Large intestine (tissue), 3 donors: Measurements from ENCODE around the gene EID3. TPM values are rescaled to one million over a fixed set of nuclear protein-coding genes. Genes with fewer than 3 reads are reported as not detected.

Experiments
- DNase-seq, 2 donors: peaks; one replicate each; pipeline versions ENCODE4 v3.0.0 to v3.0.0-alpha.2; 2013
- H3K27ac ChIP-seq: one replicate; pipeline ENCODE4 v1.5.1; 2013; ENCODE audit warnings: low read length
- H3K27me3 ChIP-seq: 2 replicates; pipeline ENCODE4 v1.6.1; 2013; ENCODE audit warnings: low read length; ENCODE audit not compliant: control insufficient read depth, insufficient read depth
- H3K36me3 ChIP-seq: 2 replicates; pipeline ENCODE4 v1.6.1; 2013; ENCODE audit warnings: low read length; ENCODE audit not compliant: control insufficient read depth, insufficient read depth
- H3K4me1 ChIP-seq: one replicate; pipeline ENCODE4 v1.6.1; 2013; ENCODE audit warnings: low read length; ENCODE audit not compliant: control insufficient read depth, insufficient read depth
- H3K4me3 ChIP-seq: one replicate; pipeline ENCODE4 v1.5.1; 2013; ENCODE audit warnings: low read length
- H3K9me3 ChIP-seq: one replicate; pipeline ENCODE4 v1.6.1; 2013; ENCODE audit warnings: mild to moderate bottlenecking, low read depth, low read length, moderate library complexity; ENCODE audit not compliant: control insufficient read depth
- WGBS: methylation state at CpG from one replicate; pipeline ENCODE4 v1.1.5; 2013; ENCODE audit warnings: low lambda C conversion rate; ENCODE audit not compliant: insufficient coverage; 5-methylcytosine and 5-hydroxymethylcytosine counted together
- polyA plus RNA-seq: library from polyadenylated mRNA; unstranded; fragments of 120-200 nt; gene quantifications from one replicate; pipeline ENCODE4 v1.2.1, GENCODE V29; 2013

EID3 gene
- polyA plus RNA-seq, 1 donor = 2.4 TPM

GRCh38 chr12:104297477-104298113 lies 5.9 kb upstream of the EID3 start:
- DNase-seq = no peak
- no peaks in the 10 kb centered on the region for H3K27me3 ChIP-seq
- H3K4me3 ChIP-seq = no peak overlapping the region
- peaks cover 5% of the 10 kb centered on the region for H3K4me1 ChIP-seq
- H3K36me3 ChIP-seq = peaks cover 22% of the 10 kb centered on the region
- no peaks in the 10 kb centered on the region for H3K9me3 ChIP-seq
- no CpG with 5 or more reads among the region's 10 CpGs for WGBS
- no peak overlapping the region for H3K27ac ChIP-seq

- peaks cover 11% of the 10 kb centered on the region for H3K4me1 ChIP-seq
- H3K4me3 ChIP-seq = no peak overlapping the region
- H3K27me3 ChIP-seq = no peaks in the 10 kb centered on the region
- H3K36me3 ChIP-seq = peaks cover 11% of the 10 kb centered on the region
- H3K27ac ChIP-seq = peak overlapping the region; percentile 31
- peak in 1 of 2 donors; percentile 48 for DNase-seq
- WGBS = 70% methylated on average over 2 of the region's 6 CpGs
- H3K9me3 ChIP-seq = no peaks in the 10 kb centered on the region
Observed at GRCh38 chr12:104299842-104300481, 3.6 kb upstream of the EID3 start.

- peak overlapping the region; percentile 57 for H3K4me3 ChIP-seq
- H3K27ac ChIP-seq = peak overlapping the region; percentile 16
- H3K27me3 ChIP-seq = no peaks in the 10 kb centered on the region
- H3K36me3 ChIP-seq = no peaks in the 10 kb centered on the region
- DNase-seq = no peak
- WGBS = 96% methylated on average over 6 of the region's 10 CpGs
- no peaks in the 10 kb centered on the region for H3K9me3 ChIP-seq
- peaks cover 11% of the 10 kb centered on the region for H3K4me1 ChIP-seq
Observed at GRCh38 chr12:104304261-104305009, 896 bp downstream of the EID3 start.

DNA sequence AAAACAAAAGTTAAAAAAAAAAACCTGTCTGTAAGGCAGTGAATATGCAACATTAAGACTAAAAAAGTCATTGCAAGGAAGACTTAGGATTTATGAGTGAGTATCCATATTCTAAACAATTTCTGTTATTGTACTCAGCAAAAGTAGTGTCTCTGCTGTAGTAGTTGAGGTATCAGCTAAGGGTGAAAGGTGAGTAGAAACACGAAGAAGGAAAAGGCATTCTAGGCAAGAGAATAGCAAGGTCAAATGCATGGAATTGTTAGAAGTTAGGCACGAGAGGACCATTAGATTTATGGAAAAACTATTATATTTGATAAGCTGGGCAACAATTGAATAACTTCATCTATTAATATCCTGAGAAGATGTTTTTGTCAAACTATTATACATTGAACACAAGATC lies 1.8 kb downstream of the EID3 start:
- 88% methylated on average over 2 of the region's 2 CpGs for WGBS
- Histone ChIP-seq H3K27me3 (no peaks in the 10 kb centered on the region), H3K36me3 (peaks cover 2% of the 10 kb centered on the region), H3K4me3 (no peak overlapping the region), H3K27ac (no peak overlapping the region), H3K9me3 (no peaks in the 10 kb centered on the region), H3K4me1 (peaks cover 6% of the 10 kb centered on the region)
- DNase-seq = no peak

DNA sequence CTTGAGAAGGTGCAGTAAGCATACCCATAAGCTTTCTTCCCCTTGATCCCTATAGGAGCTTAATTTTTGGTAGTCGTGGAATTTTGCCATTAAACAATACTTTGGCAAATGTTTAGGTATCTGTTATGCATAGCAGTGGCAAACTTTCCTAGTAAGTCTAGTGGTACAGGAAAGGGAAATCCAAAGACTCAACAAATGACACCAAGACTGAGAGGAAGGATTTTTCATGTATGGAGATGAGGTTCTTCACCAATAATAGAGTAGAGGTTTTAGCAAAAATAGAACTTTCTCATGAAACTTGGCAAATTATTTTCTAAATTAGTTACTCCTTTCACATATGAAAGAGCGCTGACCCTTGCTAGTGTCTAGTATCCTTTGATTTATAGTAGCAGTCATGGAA lies 2.8 kb downstream of the EID3 start:
- Histone ChIP-seq H3K27ac (no peak overlapping the region), H3K4me1 (peaks cover 6% of the 10 kb centered on the region)
- WGBS = 100% methylated on average over 1 of the region's 2 CpGs

DNA sequence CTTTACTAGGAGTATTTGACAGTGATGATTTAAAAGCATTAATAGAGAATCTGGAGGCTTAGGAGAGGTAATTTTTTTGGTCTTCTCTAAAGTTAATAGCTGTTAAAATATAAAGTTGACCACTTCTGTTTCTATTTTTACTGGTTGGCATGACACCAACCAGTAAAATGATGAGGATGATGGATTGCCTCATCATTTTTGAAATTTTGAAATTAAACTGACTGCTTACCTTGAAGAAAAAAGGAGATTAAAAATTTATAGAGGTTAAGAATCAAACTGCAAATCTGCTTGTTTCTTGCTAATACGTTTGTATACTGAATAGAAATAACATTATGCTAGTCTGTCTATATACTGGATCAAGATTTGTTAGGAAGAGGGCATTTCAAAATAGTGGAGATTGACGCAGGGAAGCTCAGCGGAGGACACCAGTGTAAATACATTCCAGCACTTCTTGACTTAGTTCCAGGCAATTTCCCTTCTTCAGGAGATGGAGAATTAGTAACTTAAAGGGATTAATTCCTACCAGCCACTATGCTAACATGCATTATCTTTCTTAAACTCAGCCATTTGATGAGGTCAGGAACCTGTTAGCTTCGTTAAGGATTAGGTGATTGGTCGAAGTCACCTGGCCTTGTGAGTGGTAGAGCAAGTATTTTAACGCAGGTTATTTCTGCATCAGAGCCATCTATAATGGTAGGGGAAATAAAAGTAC lies 3.6 kb downstream of the EID3 start:
- H3K4me1 ChIP-seq = peaks cover 6% of the 10 kb centered on the region
- no peaks in the 10 kb centered on the region for H3K27me3 ChIP-seq
- no peak overlapping the region for H3K4me3 ChIP-seq
- no peak overlapping the region for H3K27ac ChIP-seq
- H3K36me3 ChIP-seq = peaks cover 8% of the 10 kb centered on the region
- WGBS = 100% methylated on average over 1 of the region's 6 CpGs
- DNase-seq = no peak
- no peaks in the 10 kb centered on the region for H3K9me3 ChIP-seq

More for the DNA sequence above, 2.8 kb downstream of the EID3 start:
- H3K9me3 ChIP-seq = no peaks in the 10 kb centered on the region
- no peak overlapping the region for H3K4me3 ChIP-seq
- no peak for DNase-seq
- H3K27me3 ChIP-seq = no peaks in the 10 kb centered on the region
- H3K36me3 ChIP-seq = peaks cover 6% of the 10 kb centered on the region

DNA sequence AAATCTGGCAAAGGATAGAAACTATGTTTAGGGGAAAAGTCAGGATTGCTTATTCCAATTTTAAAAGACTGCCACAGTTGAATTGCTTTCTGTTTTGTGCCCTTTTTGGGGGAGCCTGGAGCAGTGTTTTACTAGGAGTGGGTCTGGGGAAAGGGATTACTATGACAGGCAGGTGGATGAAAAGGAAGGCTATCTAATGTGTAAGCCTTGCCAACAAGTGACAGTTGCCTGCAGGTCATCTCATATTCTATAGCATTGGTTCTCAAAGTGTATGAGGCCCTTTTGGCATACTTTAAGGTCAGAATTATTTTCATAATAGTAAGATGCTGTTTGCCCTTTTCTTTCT lies 4.1 kb downstream of the EID3 start:
- no peaks in the 10 kb centered on the region for H3K27me3 ChIP-seq
- H3K27ac ChIP-seq = no peak overlapping the region
- H3K4me3 ChIP-seq = no peak overlapping the region
- peaks cover 6% of the 10 kb centered on the region for H3K4me1 ChIP-seq
- no peaks in the 10 kb centered on the region for H3K9me3 ChIP-seq
- H3K36me3 ChIP-seq = peaks cover 12% of the 10 kb centered on the region
- no peak for DNase-seq

DNA sequence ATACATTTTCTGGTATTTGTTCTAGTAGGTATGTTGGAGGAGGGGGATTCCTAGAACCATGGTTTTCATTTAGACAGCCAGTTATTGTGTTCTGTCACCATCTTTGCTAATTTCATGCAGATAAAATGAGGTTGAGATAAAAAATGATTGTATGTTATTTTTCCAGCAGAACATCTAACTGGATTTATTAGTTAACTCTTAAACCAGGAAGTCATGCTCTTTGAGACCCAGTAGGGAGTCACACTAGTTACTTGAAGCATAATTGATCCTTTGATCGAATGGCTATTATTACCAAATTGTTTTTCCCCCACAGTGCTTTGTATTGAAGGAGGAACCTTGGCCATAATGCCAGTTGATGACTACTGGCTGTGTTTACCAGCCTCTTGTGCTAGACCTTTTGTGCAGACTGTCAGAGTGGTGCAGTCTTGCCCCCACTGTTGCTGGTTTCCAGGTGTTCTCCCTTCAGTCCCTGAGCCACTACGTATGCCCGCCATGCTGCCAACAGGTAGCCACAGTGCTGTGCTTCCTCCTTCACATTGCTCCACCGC lies 6.0 kb downstream of the EID3 start:
- H3K27me3 ChIP-seq = no peaks in the 10 kb centered on the region

GRCh38 chr12:104310751-104311633 lies 7.5 kb downstream of the EID3 start:
- Histone ChIP-seq H3K36me3 (peaks cover 32% of the 10 kb centered on the region), H3K27me3 (no peaks in the 10 kb centered on the region), H3K27ac (no peak overlapping the region), H3K4me1 (no peaks in the 10 kb centered on the region), H3K4me3 (no peak overlapping the region), H3K9me3 (no peaks in the 10 kb centered on the region)
- DNase-seq = no peak
- WGBS = 25% methylated on average over 1 of the region's 5 CpGs

More for the DNA sequence above, 6.0 kb downstream of the EID3 start:
- no peak for DNase-seq
- H3K4me3 ChIP-seq = no peak overlapping the region
- WGBS = no CpG with 5 or more reads among the region's 4 CpGs
- H3K27ac ChIP-seq = no peak overlapping the region
- peaks cover 25% of the 10 kb centered on the region for H3K36me3 ChIP-seq
- H3K9me3 ChIP-seq = no peaks in the 10 kb centered on the region
- no peaks in the 10 kb centered on the region for H3K4me1 ChIP-seq
